Panc1 (cell line): Measurements from ENCODE around the gene GLIS1.

Source experiments
- CTCF ChIP-seq: fragments of 450-650 bp; IDR thresholded peaks from 2 replicates; pipeline ENCODE4 v1.5.1; 2017; ENCODE audit warnings: mild to moderate bottlenecking
- POLR2AphosphoS5 ChIP-seq: IDR thresholded peaks from 2 replicates; pipeline ENCODE4 v1.6.1; 2012; ENCODE audit warnings: mild to moderate bottlenecking, low read depth, low read length, moderate library complexity
- REST ChIP-seq, 2 experiments: IDR thresholded peaks; 2 replicates each; pipeline ENCODE4 v1.6.1; 2011 to 2012; ENCODE audit warnings: low read depth in 2 of 2, control low read depth in 1 of 2, low read length in 1 of 2, mild to moderate bottlenecking in 1 of 2, moderate library complexity in 1 of 2; ENCODE audit not compliant: insufficient read depth in 1 of 2

DNA sequence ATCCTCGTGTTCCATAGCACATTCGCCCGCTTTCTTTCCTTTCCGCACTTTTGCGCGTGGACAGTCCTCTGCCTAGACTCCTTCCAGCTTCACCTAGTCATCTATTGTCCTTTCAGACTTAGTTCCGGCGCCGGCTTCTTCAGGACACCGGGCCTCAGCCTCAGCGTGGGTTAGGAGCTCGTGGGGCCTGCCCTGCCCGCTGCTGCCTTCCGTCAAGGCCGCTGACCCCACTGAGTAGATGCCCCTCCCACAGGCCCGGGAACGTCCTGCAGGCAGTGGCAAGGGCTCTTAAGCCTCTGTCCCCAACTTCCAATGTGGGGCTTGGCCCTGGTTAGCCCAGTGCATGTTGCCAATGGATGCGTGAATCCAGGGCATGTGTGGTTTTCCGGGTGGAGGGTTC is 268.4 kb downstream of the GLIS1 start:
- TF ChIP-seq CTCF, result no peak
- TF ChIP-seq REST (IDR thresholded peaks at IDR 0.05; ENCODE audit: insufficient read depth in 1 of 2, low read depth in 2 of 2, low read length in 1 of 2), result no peak
- no peak for TF ChIP-seq POLR2AphosphoS5
